SW480 (cell line): ENCODE measurements around the gene PEA15.

ENCODE experiments used
- DNase-seq: peaks from one replicate; pipeline ENCODE4 v3.0.0-alpha.2; 2016; ENCODE audit warnings: low spot score

Gene PEA15

DNA sequence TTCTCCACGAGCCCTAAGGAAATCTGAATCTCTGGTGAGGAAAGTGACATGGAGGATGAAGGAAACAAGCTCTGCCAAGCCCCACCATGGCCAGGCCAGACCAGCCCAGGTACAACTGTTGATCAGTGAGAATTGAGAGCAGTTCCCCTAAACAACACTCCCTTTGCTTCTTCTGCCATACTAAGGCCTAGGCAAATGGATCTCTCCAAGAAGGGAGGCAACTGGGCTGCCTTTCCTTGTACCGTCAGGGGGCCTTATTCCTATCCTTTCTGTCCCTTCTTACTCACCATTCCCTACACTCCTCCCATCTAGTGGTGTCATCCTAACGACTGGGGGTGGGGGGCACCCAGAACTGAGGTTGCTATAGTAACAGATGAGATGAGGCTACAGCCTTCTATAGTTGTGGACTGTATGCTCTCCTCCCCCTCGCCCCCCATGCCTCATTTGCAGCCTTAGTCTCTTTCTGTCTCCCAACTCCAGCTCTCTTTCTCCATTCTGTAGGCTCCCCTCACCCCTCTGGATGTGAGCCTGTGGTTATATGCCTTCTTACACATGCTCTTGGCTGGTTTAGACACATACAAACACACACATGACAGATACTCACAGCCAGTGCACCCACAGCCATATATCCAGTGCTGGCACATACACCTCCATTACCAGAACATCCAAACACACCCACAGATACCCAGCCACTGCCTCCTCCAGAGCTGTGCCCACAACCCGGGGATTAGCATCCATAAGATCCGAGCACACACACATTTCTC is 3.6 kb downstream of the PEA15 start:
- no peak for DNase-seq

- no peak for DNase-seq
These were observed 4.3 kb downstream of the PEA15 start for GRCh38 chr1:160209321-160210046.

DNA sequence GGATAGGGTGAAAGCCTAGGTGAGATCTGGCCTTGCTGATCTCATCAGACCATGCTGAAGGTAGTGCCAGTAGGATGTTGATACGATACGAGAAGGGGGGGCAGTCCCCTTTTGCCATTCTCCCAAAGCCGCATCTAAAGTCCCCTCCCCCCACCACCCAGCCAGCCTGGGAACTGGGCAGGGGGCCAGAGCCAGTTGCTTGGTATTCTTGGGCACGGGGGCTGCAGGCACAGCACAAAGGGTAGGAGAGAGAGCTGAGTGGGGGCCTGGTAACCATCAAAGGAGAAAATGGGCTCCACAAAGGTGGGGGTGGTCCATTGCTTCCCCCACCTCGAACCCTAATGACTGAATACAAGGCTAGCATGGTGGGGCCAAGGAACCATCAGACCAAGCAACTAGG is 5.4 kb downstream of the PEA15 start:
- DNase-seq = no peak

DNA sequence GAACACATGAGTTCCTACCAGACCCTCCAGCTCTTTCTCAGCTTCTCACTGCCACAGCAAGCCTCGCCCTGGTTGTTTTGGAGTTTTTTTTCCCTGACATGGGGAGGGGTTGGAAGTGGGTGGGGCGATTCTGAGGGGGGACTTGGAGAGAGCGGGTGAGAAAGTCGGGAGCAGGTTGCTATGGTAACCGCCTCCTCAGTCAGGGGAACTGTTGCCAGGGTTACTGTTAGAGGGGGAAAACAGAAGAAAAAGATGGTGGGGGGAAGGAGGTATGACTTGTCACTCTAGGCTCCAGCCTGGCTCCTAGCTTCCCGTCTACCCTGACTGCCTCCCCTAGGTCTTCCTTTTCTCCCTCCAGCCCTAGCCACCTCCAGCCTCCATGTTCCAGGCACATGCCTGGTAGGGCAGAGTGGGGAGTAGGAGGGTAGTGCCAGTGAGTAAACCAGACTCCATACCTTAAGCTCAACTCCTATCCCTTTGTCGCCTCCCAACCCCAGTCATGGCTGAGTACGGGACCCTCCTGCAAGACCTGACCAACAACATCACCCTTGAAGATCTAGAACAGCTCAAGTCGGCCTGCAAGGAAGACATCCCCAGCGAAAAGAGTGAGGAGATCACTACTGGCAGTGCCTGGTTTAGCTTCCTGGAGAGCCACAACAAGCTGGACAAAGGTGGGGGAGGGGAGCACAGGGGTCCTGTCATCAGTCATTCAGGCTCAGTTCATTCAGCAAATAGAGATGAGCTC is 6.0 kb downstream of the PEA15 start:
- no peak for DNase-seq

DNA sequence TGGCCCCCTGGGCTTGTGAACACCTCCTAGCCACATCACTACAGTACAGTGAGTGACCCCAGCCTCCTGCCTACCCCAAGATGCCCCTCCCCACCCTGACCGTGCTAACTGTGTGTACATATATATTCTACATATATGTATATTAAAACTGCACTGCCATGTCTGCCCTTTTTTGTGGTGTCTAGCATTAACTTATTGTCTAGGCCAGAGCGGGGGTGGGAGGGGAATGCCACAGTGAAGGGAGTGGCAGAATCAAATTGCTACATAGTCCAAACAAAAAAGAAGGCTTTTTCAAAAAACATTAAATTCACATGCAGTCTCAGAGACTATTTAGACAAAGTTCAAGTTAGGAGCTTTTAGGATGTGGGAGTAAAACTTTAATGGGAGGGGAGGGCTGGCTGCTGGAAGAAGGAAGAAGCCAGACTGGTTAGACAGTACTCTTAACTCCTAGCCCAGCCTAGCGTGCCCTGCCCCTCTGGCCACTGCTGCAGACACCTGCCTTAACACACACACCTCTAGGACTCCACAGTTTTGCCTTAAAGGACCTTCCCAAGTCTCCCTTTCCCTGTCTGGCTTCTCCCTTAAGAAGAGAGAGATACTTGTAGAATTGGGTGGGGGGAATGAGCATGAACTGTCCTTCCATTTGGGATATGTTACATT is 9.4 kb downstream of the PEA15 start:
- no peak for DNase-seq

- no peak for DNase-seq
These were observed 11.1 kb downstream of the PEA15 start for GRCh38 chr1:160216301-160216700.

DNA sequence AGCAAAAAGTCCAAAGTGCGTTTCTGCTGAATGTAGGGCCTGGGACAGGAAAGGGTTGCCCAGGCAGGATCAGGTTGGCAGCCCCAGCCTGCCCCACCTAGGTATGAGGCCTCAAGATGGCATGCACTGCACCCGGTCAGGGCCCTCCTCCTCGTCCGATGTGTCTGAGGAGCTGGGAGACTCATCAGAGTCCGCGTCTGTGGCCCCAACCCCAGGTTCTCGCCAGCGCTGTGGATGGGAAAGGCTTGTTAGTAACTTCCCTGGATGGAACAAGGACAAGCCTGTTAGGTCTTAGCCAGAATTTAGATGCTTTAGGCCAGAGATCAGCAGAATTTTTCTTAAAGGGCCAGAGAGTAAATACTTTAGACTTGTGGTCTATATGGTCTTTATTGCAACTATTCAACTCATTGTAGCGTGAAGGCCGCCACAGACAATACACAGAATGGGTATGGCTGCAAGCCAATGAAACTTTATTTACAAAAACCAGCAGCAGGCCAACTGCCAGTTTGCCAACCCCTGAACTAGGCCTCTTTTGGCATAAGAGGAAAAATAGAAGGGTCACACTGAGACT is 12.4 kb downstream of the PEA15 start:
- no peak for DNase-seq

GRCh38 chr1:160219062-160219929 is 14.1 kb downstream of the PEA15 start:
- peak; percentile 31 for DNase-seq

DNA sequence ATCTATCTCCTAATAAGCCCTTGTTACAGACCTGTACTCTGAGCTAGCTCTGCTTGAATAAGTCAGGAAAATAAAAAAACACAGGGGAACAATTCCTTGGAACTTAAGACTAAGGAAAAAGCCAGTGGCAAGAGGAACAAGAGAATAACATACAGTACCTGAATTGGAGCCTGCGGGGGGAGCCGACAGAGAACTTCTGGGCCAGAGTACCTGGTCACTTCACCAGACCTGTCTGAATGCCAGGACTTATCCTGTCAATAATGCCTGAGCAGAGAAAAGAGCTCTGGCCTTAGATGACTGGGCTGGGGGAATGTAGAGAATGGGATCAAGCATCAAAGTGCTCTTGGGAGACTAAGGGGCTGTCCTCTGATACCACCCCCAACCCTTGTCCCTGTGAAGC is 15.1 kb downstream of the PEA15 start:
- no peak for DNase-seq

GRCh38 chr1:160221089-160221488 is 15.9 kb downstream of the PEA15 start:
- DNase-seq = no peak

DNA sequence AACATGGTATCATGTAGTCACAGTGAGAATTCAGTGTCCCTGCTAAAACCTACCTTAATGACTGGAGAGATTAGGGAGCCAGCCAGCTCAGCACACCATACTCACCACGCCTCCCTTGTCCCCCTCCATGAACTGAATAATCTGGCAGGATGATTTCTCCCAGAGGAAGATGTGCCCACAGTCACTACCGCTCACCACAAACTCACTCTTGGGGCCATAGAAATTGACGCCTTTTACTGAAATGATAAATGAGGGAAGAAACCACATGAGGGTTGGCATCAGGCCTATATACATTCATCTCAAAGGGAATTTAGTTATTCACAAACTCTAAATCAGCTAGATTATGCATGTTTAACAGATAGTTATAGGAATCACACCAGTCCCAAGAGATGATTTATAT is 17.4 kb downstream of the PEA15 start:
- DNase-seq = no peak

DNA sequence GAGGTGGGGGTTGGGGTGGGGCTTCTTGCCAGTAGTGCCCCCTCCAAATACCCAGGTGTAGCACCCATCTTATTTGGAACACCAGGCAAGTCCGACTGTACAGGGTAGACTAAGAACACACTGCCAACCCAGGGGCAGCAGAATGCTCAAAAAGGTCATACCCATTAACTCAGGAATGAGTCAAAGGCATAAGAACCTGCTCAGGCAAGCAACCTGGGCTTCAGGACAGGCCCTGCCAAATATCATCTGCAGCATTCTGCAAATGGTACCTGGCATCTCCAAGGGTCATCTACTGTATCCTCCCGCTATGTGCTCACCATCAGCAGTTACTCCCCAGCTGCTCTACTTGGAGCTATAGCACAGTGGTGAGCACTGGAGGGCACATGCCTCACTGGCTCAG is 19.4 kb downstream of the PEA15 start:
- DNase-seq = no peak

DNA sequence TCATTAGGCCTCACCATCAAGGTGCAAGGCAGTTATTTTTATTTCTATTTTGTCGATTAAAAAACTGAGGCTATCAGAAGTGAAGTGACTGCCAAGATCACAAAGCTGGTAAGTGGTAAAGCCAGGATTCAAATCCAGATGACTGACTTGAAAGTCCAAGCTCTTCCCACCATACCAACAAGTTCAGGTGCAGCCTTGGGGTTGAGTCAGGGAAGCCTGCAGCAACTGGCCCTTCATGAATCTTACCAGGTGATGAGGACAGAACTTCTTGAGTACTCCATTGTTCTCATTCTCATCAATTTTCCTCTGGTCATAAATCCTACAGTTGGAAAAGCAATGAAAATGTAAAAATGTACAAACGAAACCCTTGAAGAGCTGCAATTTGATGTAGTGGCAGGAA is 20.2 kb downstream of the PEA15 start:
- no peak for DNase-seq

DNA sequence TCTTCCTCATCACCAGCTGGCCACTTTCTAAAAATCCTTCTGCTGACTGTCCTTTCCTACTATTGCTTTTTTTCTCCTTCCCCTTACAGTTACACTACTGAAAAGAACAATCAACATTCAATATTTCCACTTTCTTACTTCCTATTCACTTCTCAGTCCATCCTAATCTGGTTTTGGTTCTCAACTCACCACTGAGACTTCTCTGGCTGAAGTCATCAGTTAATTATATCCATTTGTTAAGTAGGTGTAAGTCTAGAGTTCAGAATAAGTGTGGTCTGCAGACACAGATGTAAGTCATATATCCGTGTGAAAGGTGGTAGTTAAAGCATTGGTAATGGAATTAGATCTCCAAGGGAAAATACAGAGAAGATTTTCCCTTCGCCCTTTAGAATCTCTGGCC is 21.4 kb downstream of the PEA15 start:
- DNase-seq = no peak

- no peak for DNase-seq
These were observed 21.9 kb downstream of the PEA15 start for GRCh38 chr1:160227034-160227433.

DNA sequence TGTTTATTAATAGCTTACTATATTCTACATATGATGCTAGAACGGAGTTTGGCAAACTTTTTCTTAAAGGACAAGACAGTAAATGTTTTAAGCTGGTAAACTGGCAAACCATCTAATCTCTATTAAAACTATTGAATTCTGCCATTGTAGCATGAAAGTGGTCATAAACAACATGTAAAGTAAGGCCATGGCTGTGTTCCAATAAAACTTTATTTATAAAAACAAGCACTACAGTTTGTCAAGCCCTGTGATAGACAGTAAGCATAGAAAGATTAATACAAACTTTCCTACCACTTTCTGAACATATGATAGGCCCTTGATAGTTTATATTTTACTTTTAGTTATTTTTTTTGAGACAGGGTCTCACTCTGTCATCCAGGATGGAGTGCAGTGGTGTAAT is 22.4 kb downstream of the PEA15 start:
- no peak for DNase-seq

DNA sequence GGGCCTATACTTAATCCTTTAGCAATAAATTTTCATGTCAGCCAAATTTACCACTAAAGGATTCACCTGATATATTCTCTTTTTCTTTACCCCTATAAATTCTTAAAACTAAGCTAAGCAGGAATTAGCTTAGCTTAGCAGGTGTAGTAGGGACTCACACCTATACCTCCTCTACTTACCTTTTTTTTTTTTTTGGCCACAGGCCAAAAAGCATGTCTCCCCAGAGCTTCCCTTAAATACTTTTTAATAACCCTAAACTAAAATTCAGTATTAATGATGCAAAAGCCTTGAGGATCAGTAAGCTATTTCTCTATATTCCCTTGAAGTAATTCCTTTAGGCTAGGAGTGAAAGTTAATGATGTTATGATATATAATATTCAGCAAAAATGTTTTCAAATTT is 23.2 kb downstream of the PEA15 start:
- DNase-seq = no peak

GRCh38 chr1:160232911-160233310 is 27.7 kb downstream of the PEA15 start:
- DNase-seq = no peak

DNA sequence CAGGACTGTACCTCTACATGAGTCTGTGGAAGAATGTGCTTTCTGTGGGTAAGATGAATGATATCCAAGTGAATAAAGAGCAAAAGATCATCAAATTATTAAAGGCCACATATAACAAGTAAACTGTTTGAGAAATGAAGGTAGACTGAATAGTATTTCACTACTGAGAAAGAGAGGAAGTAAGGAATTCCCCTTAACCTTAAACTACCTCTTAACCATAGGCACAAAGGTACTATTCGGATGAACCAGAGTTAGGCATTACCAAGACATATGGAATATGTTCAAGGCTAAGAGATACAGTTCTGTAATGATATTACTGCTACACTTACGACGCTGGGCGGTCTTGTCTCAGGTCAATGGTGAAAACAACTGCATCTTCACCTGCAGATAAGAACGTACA is 31.6 kb downstream of the PEA15 start:
- no peak for DNase-seq

DNA sequence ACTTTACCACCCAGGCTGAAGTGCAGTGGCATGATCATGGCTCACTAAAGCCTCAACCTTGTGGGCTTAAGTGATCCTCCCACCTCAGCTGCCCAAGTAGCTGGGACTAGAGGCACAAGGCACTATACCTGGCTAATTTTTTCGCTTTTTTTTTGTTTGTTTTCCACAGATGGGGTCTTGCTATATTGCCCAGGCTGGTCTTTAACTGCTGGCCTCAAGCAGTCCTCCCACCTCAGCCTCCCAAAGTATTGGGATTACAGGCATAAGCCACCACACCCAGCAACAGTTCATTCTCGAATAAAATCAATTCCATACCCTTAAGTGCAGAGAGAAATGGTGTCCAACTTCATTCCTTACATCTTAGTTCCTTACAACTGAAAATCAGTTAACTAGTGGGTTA is 32.4 kb downstream of the PEA15 start:
- DNase-seq = no peak

DNA sequence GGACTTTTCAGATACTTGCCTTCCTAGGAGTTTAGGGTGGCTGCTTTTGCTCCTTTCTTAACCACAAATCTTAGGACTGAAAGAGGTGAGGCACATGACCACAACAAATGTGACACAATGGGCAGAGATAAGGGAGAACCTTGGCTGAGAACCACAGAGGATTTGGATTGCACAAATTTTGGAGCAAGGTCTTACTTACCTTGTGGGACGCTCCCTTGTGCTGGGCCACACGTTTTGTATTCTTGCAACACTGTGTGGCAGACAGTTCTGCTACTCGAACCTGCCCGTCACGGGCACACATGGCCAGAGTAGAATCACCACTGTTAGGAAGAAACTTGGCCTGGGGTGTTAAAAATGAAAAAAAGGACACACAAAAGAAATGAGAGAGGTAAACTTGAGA is 33.2 kb downstream of the PEA15 start:
- no peak for DNase-seq
